A549 (cell line): ENCODE measurements around the gene TFEB. TPM values are rescaled to one million over a fixed set of nuclear protein-coding genes. Genes with fewer than 3 reads are reported as not detected.
A peak's percentile ranks its signal among the peaks of the same experiment; 100 is the strongest.

ENCODE experiments used
- ATAC-seq, 2 experiments: fragments of 200-7000 bp in 1 of 2; fragments of >200 bp in 1 of 2; cut with Nextera tagmentation in 1 of 2; cut with Tn5 transposase in 1 of 2; 3 replicates each; pipeline versions ENCODE4 v1.8.0 to v1.9.1; 2018 to 2020; ENCODE audit warnings: mild to moderate bottlenecking in 1 of 2, moderate library complexity in 1 of 2
- CTCF ChIA-PET: fragments of 300-600 bp; sonication (Branson Sonifier 250); formaldehyde crosslinking; extraction: SDS; loops from one replicate; lab custom pipeline; 2021; ENCODE audit warnings: antibody characterized with exemption, inconsistent platforms; lab: Yijun Ruan, JAX
- POLR2A ChIA-PET: fragments of 350-600 bp; formaldehyde crosslinking; extraction: SDS; loops from one replicate; lab custom pipeline; 2021; ENCODE audit warnings: antibody characterized with exemption, inconsistent platforms; lab: Yijun Ruan, JAX
- DNase-seq, 2 experiments: peaks; one replicate each; pipeline versions ENCODE4 v3.0.0 to v3.0.0-alpha.2; 2011 to 2016; ENCODE audit warnings: low read depth in 1 of 2, low spot score in 1 of 2
- FAIRE-seq: peaks from 2 replicates; lab custom pipeline; 2011; peaks lifted over from hg19 to GRCh38; lab: Jason Lieb, UNC
- H3K27ac ChIP-seq, 2 experiments: fragments of >200 bp; sonication (Bioruptor Twin); formaldehyde crosslinking; 3 replicates each; pipeline ENCODE4 v1.5.1; 2016 to 2017
- H3K4me1 ChIP-seq: fragments of >200 bp; sonication (Bioruptor Twin); formaldehyde crosslinking; 3 replicates; pipeline ENCODE4 v1.6.1; 2016
- H3K4me2 ChIP-seq: fragments of >200 bp; sonication (Bioruptor Twin); formaldehyde crosslinking; 3 replicates; pipeline ENCODE4 v1.6.1; 2016
- H3K4me3 ChIP-seq: fragments of >200 bp; sonication (Bioruptor Twin); formaldehyde crosslinking; 3 replicates; pipeline ENCODE4 v1.5.1; 2016
- H3K9me3 ChIP-seq: fragments of >200 bp; sonication (Bioruptor Twin); formaldehyde crosslinking; 3 replicates; pipeline ENCODE4 v1.6.1; 2016
- CHD2 ChIP-seq: fragments of 150-350 bp; IDR thresholded peaks from 2 replicates; pipeline ENCODE4 v1.6.1; 2014; ENCODE audit warnings: low read length; ENCODE audit not compliant: partially characterized antibody
- CHD4 ChIP-seq: fragments of 200-600 bp; sonication (generic); IDR thresholded peaks from 2 replicates; pipeline ENCODE4 v1.6.1; 2016; ENCODE audit warnings: antibody characterized with exemption, mild to moderate bottlenecking, borderline replicate concordance
- EHF ChIP-seq: fragments of 250-450 bp; sonication (Bioruptor Pico); IDR thresholded peaks from 2 replicates; pipeline ENCODE4 v1.5.0; 2020; ENCODE audit warnings: mild to moderate bottlenecking
- EP300 ChIP-seq, 2 experiments: fragments of >200 bp; sonication (Bioruptor Twin); formaldehyde crosslinking; IDR thresholded peaks; 2 replicates in 1 of 2; 3 replicates in 1 of 2; pipeline ENCODE4 v1.6.1; 2016 to 2017
- ESRRA ChIP-seq: fragments of 150-350 bp; IDR thresholded peaks from 2 replicates; pipeline ENCODE4 v1.6.1; 2014; ENCODE audit warnings: mild to moderate bottlenecking, low read length, borderline replicate concordance
- FOSL2 ChIP-seq, 2 experiments: fragments of 450-650 bp in 1 of 2; fragments of >200 bp in 1 of 2; sonication (Bioruptor Twin) in 1 of 2; formaldehyde crosslinking; IDR thresholded peaks; 2 replicates each; pipeline versions ENCODE4 v1.5.0 to v1.6.1; 2016 to 2020; ENCODE audit warnings: mild to moderate bottlenecking in 1 of 2, moderate library complexity in 1 of 2
- HDAC2 ChIP-seq: fragments of 200-600 bp; sonication (generic); IDR thresholded peaks from 2 replicates; pipeline ENCODE4 v1.6.1; 2016
- HOXB5 ChIP-seq: fragments of 250-450 bp; sonication (Bioruptor Pico); IDR thresholded peaks from 2 replicates; pipeline ENCODE4 v1.5.0; 2020; ENCODE audit warnings: mild to moderate bottlenecking, moderate library complexity
- KDM5A ChIP-seq: fragments of 200-600 bp; sonication (generic); IDR thresholded peaks from 2 replicates; pipeline ENCODE4 v1.6.1; 2016; ENCODE audit warnings: antibody characterized with exemption, mild to moderate bottlenecking
- MAZ ChIP-seq: fragments of 150-350 bp; IDR thresholded peaks from 2 replicates; pipeline ENCODE4 v1.6.1; 2014; ENCODE audit warnings: antibody characterized with exemption, low read depth, low read length, borderline replicate concordance
- POLR2AphosphoS2 ChIP-seq: conservative IDR thresholded peaks from 2 replicates; pipeline ENCODE4 v1.6.1; 2012; ENCODE audit warnings: low read length, improper control_type of control experiment, inconsistent platforms
- RAD21 ChIP-seq, 2 experiments: fragments of >200 bp in 1 of 2; sonication (Bioruptor Twin) in 1 of 2; formaldehyde crosslinking in 1 of 2; IDR thresholded peaks in 1 of 2; conservative IDR thresholded peaks in 1 of 2; 2 replicates in 1 of 2; 3 replicates in 1 of 2; pipeline ENCODE4 v1.6.1; 2012 to 2018; ENCODE audit warnings: inconsistent platforms in 1 of 2
- RARB ChIP-seq: fragments of 250-450 bp; sonication (Bioruptor Pico); IDR thresholded peaks from 2 replicates; pipeline ENCODE4 v1.8.0; 2021; ENCODE audit warnings: mild to moderate bottlenecking, moderate library complexity
- RFX5 ChIP-seq: fragments of 450-650 bp; IDR thresholded peaks from 2 replicates; pipeline ENCODE4 v1.7.1; 2014; ENCODE audit warnings: antibody characterized with exemption, mild to moderate bottlenecking, moderate library complexity
- TFCP2L1 ChIP-seq: fragments of 250-450 bp; sonication (Bioruptor Pico); IDR thresholded peaks from 2 replicates; pipeline ENCODE4 v1.5.0; 2021; ENCODE audit warnings: mild to moderate bottlenecking
- ZC3H11A ChIP-seq: fragments of 450-650 bp; IDR thresholded peaks from 2 replicates; pipeline ENCODE4 v1.6.1; 2014; ENCODE audit warnings: antibody characterized with exemption, mild to moderate bottlenecking
- ZFP36 ChIP-seq: fragments of 450-650 bp; IDR thresholded peaks from 2 replicates; pipeline ENCODE4 v1.6.1; 2014; ENCODE audit warnings: borderline replicate concordance; ENCODE audit not compliant: partially characterized antibody
- ZSCAN20 ChIP-seq: fragments of 250-450 bp; sonication (Bioruptor Pico); IDR thresholded peaks from 2 replicates; pipeline ENCODE4 v1.8.0; 2022; ENCODE audit warnings: mild to moderate bottlenecking, moderate library complexity
- WGBS: methylation state at CpG from one replicate; pipeline ENCODE4 v1.1.6; 2017; ENCODE audit errors: missing lambda C conversion rate; 5-methylcytosine and 5-hydroxymethylcytosine counted together
- polyA plus RNA-seq, 4 experiments: library from polyadenylated mRNA; depleted of rRNA in 3 of 4; stranded (reverse); fragments of >200 nt; fragmentation: RNase III in 1 of 4; extraction: RNeasy Plus Mini Kit Qiagen cat#74134 plus additional on column Dnase treatment in 1 of 4; gene quantifications; 2 replicates in 3 of 4; 3 replicates in 1 of 4; pipeline ENCODE4 v1.2.3, GENCODE V29; 2011 to 2017
- TF ChIP-seq, protein P1 (sequence below): fragments of >200 bp; sonication (Bioruptor Twin); formaldehyde crosslinking; IDR thresholded peaks from 3 replicates; pipeline ENCODE4 v1.5.1; 2016
- TF ChIP-seq, protein P2 (sequence below): IDR thresholded peaks from 2 replicates; pipeline ENCODE4 v1.6.1; 2012
- TF ChIP-seq, protein P3 (sequence below): fragments of 250-450 bp; sonication (Bioruptor Pico); IDR thresholded peaks from 2 replicates; pipeline ENCODE4 v1.5.0; 2020; ENCODE audit warnings: low read depth, mild to moderate bottlenecking, moderate library complexity

The TFEB gene
- polyA plus RNA-seq, 2 of the 4 experiments (the other 2 are of a cell fraction): 3.1 to 6.1 TPM

DNA sequence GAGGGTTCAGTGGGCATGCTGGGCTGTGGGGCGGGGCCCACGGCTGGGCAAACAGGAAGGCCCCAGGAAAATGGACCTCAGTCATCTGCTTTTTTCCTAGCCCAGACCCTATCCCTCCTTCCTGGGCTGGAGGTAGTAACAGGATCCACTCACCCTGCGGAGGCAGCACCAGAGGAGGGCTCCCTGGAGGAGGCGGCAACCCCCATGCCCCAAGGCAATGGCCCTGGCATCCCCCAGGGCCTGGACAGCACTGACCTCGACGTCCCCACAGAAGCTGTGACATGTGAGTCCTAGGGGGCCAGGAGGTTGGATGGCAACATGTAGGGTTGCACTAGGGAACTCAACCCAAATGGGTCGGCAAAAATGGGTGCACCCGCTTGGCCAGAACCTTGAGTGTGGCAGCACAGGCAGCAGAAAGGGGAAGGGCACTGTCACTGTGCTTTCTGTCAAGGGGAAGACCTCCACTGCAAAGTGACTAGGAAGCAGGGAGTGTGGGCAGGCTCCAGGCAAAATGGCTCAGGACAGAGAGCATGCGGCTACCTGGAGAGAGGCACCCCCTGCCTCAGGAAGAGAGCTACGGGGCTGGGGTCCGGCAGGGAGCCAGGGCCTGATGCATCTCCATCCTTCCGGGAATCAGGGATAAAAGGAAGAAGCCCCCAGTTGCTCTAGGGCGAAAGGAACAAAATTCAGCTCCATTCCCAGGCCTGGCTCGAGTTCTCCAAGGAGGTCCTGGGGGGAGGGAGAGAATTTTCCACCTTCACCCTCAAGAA is 89.2 kb downstream of the TFEB start:
- ATAC-seq: no peak
- Histone ChIP-seq H3K4me1 (no peaks in the 10 kb centered on the region; the same call in 2 of the 3 replicates), H3K4me2 (no peak overlapping the region), H3K9me3 (no peaks in the 10 kb centered on the region), H3K4me3 (no peak overlapping the region), H3K27ac (no peak overlapping the region)
- ChIA-PET POLR2A (no interaction called here), CTCF (interaction anchor here (2.0 kb wide), 1 partner anchor 37 kb away, joined by 7 read pairs; no protein-coding TSS in a partner anchor)
- TF ChIP-seq ZFP36 (peak; percentile 29), EHF (CRISPR knock-in tag) (no peak)
- 84% methylated on average over 12 of the region's 14 CpGs for WGBS
- FAIRE-seq: no peak
- DNase-seq: no peak

DNA sequence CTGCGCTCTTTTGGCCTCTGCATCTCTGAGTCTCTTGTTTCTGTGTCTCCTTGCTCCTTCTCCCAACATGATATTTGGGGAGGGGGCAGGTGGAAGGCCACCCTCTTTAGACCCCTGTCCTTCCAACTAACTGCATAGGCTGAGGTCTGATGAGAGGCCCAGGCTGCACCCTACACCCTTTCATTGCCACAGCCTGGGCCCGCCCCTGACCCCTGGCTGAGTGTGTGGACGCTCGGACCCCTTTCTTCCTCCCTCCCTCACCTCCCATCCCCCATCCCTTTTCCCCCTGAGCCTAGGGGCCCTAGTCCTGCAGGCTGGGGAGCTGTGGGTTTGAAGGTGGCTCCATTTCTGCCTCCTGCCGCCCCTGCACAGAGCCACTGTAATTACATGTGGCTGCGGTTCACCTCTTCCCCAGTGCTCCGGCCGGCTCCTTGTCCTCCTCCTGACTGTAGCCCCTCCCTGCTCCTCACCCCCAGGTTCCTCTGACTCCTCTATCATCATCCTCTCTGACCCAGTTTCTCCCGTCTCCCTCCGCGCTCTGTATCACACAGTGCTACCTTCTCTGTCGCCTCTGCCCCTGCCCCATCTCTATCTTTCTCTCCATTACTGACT is 90.3 kb downstream of the TFEB start:
- FAIRE-seq: no peak
- WGBS: 80% methylated on average over 12 of the region's 12 CpGs
- Histone ChIP-seq H3K4me2 (no peak overlapping the region), H3K4me3 (no peak overlapping the region), H3K9me3 (no peaks in the 10 kb centered on the region), H3K4me1 (no peaks in the 10 kb centered on the region; the same call in 2 of the 3 replicates), H3K27ac (no peak overlapping the region)
- POLR2A ChIA-PET: no interaction called here
- ATAC-seq: no peak
- TF ChIP-seq RAD21 (conservative IDR thresholded peaks at IDR 0.05 in 1 of 2, IDR thresholded peaks at IDR 0.05 in 1 of 2) (no peak), FOSL2 (IDR thresholded peaks at IDR 0.05) (no peak), FOSL2 (CRISPR knock-in tag; IDR thresholded peaks at IDR 0.05) (no peak), TFCP2L1 (CRISPR knock-in tag) (no peak), RARB (CRISPR knock-in tag) (no peak), POLR2AphosphoS2 (no peak), CHD2 (no peak), MAZ (no peak), EP300 (IDR thresholded peaks at IDR 0.05) (no peak), HDAC2 (no peak), ESRRA (no peak), CHD4 (no peak), ZC3H11A (no peak), RFX5 (no peak), EHF (CRISPR knock-in tag) (no peak), ZSCAN20 (CRISPR knock-in tag) (no peak), KDM5A (no peak), HOXB5 (CRISPR knock-in tag) (no peak)
- TF ChIP-seq, protein P1, sequence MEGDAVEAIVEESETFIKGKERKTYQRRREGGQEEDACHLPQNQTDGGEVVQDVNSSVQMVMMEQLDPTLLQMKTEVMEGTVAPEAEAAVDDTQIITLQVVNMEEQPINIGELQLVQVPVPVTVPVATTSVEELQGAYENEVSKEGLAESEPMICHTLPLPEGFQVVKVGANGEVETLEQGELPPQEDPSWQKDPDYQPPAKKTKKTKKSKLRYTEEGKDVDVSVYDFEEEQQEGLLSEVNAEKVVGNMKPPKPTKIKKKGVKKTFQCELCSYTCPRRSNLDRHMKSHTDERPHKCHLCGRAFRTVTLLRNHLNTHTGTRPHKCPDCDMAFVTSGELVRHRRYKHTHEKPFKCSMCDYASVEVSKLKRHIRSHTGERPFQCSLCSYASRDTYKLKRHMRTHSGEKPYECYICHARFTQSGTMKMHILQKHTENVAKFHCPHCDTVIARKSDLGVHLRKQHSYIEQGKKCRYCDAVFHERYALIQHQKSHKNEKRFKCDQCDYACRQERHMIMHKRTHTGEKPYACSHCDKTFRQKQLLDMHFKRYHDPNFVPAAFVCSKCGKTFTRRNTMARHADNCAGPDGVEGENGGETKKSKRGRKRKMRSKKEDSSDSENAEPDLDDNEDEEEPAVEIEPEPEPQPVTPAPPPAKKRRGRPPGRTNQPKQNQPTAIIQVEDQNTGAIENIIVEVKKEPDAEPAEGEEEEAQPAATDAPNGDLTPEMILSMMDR: no peak
- TF ChIP-seq, protein P2, sequence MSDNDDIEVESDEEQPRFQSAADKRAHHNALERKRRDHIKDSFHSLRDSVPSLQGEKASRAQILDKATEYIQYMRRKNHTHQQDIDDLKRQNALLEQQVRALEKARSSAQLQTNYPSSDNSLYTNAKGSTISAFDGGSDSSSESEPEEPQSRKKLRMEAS: no peak
- TF ChIP-seq, protein P3, sequence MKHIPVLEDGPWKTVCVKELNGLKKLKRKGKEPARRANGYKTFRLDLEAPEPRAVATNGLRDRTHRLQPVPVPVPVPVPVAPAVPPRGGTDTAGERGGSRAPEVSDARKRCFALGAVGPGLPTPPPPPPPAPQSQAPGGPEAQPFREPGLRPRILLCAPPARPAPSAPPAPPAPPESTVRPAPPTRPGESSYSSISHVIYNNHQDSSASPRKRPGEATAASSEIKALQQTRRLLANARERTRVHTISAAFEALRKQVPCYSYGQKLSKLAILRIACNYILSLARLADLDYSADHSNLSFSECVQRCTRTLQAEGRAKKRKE (CRISPR knock-in tag): no peak
- CTCF ChIA-PET: no interaction called here
- DNase-seq: no peak
